Measurements from ENCODE around the gene CDC14A.

GRCh38 chr1:100544791-100545190 is 192.5 kb downstream of the CDC14A start:
- TF ChIP-seq, protein P1, sequence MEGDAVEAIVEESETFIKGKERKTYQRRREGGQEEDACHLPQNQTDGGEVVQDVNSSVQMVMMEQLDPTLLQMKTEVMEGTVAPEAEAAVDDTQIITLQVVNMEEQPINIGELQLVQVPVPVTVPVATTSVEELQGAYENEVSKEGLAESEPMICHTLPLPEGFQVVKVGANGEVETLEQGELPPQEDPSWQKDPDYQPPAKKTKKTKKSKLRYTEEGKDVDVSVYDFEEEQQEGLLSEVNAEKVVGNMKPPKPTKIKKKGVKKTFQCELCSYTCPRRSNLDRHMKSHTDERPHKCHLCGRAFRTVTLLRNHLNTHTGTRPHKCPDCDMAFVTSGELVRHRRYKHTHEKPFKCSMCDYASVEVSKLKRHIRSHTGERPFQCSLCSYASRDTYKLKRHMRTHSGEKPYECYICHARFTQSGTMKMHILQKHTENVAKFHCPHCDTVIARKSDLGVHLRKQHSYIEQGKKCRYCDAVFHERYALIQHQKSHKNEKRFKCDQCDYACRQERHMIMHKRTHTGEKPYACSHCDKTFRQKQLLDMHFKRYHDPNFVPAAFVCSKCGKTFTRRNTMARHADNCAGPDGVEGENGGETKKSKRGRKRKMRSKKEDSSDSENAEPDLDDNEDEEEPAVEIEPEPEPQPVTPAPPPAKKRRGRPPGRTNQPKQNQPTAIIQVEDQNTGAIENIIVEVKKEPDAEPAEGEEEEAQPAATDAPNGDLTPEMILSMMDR (IDR thresholded peaks at IDR 0.05), result no peak
- TF ChIP-seq POLR2A (IDR thresholded peaks at IDR 0.05), result no peak

Measured in heart left ventricle (tissue), 13 donors.